GF-D8 (cell line): ENCODE data around the gene ADAMTS2.
"Not testable (repeated sequence)": the region's sequence is repeated elsewhere in the genome, so short reads cannot be mapped to it uniquely, and the experiment has no call there.

Source experiments
- DNase-seq: peaks from one replicate; lab custom pipeline; 2025; lab: John Stamatoyannopoulos, UW

Gene ADAMTS2

DNA sequence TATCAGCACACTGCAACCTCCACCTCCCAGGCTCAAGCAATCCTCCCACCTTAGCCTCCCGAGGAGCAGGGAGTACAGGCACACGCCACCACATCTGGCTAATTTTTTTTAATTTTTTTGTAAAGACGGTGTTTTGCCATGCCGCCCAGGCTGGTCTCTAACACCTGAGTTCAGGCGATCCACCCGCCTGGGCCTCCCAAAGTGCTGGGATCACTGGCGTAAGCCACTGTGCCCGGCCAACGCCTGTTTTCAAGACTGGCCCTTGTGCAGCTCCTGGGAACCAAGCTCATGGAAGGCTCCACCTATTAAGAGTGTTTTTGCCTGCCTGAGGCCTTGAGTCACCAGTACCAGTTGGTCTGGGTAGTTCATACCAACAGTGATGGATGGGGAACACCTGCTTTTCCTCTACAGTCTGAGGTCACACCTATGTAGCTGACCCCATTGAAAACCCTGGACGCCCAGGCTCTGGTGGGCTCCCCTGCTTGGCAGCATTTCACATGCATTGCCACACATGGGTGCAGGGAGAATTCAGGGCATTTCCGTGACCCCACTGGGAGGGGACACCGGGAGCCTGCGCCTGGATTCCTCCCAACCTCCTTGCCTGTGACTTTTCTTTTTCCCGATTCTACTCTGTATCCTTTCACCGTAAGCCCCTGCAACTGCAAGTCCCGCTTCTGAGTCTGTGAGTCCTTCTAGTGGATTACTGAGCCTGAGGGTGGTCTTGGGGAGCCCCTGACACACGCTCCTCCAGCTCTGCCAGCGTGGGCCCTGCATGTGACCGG is 221.6 kb downstream of the ADAMTS2 start:
- DNase-seq, result no peak

GRCh38 chr5:179123109-179123426 is 222.2 kb downstream of the ADAMTS2 start:
- DNase-seq, result no peak

DNA sequence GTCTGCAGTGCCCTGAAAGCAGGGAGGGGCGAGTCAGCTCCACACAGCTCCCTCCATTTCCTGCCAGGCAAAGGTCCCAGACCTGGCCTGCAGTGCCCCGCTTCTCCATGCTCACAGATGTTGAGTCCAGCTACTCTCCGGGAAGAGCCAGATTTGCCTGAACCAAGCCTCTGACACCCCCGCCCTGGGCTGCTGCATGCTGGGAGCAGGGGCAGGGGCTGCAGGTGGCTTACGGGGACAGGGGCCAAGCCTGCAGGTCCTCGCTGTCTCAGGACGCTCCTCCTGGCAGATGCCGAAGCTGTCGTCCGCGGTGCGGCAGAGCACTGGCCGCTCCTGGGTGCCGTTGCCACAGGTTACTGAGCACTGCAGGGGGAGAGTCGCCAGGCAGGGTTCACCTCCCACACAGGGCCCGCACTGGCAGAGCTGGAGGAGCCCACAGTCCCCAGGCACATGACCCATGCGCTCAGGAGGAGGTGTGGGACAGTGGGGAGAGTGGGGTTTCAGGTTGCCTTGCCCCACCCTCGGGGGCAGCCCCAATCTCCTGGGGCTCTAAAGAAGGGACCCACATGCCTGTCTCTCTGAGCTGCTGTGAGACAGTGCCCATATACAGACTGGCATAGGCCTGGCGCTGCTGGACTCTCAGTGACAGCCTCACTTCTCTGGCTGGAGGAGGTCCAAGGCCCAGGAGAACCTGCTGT is 222.7 kb downstream of the ADAMTS2 start:
- no peak for DNase-seq

DNA sequence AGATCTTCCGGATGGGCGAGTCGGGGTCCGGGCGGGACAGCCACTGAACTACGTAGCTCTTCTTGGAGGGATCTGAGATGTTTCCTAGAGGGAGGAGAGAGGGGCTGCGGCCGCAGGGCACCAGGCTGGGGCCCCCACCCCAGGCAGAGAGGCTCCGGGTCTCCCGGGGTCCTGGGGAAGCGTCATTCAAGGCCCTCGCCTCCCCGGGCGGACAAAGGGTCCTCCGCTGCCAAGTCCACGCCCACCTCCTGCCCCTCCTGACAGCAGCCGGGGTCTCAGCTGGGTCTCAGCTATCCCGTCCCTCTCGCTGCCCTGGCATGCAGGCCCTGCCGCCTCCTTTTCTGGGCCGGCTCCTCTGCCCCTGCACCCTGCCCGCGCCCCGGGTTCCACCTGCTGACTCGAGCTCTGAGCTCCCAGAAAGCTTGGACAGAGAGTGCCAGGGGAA is 223.6 kb downstream of the ADAMTS2 start:
- DNase-seq, result no peak

DNA sequence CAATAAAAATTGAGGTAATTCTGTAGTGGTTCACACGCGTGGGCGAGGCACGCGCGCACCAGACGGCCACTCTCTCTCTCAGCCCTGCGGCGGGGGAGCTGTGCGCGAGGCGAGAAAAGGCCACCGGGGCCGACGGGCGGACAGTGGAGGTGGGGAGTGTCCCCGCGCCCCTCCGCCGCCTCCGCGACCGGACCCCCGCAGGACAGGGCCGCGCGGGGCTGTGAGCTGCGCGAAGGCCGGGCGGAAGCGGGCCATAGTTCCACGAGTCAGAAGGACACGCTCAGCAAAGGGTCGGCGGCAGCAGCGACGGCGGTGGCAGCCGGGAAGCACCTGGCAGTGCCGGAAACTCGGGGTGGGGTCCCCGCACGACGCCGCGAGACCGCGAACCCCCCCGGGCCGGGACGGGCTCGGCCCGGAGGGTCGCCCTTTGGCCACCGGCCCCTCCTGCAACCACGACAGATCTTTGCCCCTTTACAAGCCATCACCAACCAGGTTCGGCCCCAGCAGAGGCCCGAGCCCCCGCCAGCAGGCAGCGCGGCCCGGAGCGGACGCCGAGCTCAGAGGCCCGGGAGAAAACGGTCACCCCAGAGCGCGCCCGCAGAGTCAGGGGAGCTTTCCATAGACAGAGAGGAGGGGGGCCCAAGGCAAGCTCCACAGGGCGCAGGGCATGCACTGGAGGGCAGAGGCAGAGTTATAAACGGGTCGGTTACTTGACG is 224.2 kb downstream of the ADAMTS2 start:
- DNase-seq, result no peak

DNA sequence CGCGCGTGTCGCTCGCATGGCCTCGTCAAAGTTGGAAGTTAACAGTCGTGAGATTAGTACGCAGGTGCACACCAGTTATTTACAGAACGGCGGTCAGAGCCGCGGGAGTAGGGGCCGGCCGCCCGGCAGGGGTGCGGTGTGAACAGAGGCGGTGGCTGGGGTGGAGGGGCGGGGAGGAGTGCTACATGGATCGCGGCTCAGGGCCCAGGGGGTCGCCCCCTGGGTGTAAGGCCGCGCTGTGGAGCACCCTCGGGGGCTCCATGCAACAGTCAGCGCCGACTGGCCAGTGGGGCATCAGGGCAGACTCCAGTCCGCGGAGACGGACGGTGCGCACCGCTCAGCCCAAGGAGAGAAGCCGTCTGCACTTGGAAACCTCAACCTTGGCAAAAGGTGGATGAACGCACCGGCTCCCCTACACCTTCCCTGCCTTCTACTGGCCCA is 224.8 kb downstream of the ADAMTS2 start:
- DNase-seq, result no peak

- no peak for DNase-seq
Observed at GRCh38 chr5:179119415-179120170, 225.7 kb downstream of the ADAMTS2 start.

- no peak for DNase-seq
Observed at GRCh38 chr5:179118756-179119414, 226.4 kb downstream of the ADAMTS2 start.

DNA sequence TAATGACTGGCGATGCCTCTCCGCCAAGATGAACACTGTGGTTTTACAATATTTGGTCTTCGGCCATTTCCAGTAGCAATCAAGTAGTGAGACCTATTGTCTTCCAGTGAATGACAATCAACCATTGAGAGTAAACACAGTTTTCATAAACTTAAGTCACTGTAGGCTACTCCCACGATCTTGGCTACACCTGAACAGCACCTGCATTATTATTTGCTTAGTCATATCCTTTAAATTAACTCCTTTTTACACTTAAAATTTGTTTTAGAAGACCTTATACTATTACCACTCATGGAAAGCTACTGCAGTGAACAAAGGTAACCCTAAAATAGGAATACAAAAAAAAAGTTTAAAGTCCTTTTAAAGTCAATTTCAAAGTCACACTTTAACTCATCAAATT is 226.9 kb downstream of the ADAMTS2 start:
- no peak for DNase-seq

GRCh38 chr5:179115845-179116524 is 229.3 kb downstream of the ADAMTS2 start:
- no peak for DNase-seq

DNA sequence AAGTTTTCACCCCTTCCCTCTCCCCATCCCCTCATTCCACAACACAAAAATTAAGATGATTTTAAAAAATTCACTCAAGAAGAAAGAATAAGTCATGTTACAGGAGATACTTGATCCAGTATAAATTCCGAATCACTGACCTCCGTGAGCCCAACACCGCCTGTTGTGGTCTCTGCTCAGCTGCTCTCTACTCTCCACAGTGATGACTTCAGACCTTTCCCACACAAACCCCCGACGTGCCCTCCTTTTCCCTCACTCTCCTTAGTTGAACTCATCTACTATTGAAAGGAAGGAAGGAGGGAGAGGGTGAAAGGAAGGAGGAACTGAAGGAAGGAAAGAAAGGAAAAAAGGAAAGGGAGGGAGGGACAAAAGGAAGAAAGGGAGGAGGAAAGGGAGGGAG is 230.0 kb downstream of the ADAMTS2 start:
- no peak for DNase-seq

DNA sequence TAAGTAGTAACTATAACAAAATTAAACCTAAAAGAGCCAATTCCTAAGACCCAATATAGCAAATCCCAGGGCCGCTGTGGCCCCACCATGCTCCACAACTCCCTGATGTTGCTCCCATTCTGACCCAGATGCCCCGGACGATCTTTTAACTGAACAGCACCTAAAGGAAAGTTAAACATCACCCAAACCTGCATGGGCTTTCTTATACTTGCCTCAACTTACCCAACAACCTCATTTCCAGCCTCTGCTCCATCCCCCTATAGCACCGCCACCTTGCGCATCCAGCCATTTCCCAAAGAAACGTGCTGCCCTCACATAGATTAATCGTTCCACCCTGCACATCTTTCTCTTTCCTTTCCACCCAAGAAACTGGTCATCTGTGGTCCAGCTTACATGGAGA is 230.5 kb downstream of the ADAMTS2 start:
- DNase-seq, result no peak

- no peak for DNase-seq
Observed at GRCh38 chr5:179113945-179114641, 231.2 kb downstream of the ADAMTS2 start.

- no peak for DNase-seq
Observed at GRCh38 chr5:179113143-179113530, 232.1 kb downstream of the ADAMTS2 start.

- no peak for DNase-seq
Observed at GRCh38 chr5:179112469-179113142, 232.7 kb downstream of the ADAMTS2 start.

GRCh38 chr5:179111267-179112207 is 233.7 kb downstream of the ADAMTS2 start:
- no peak for DNase-seq

DNA sequence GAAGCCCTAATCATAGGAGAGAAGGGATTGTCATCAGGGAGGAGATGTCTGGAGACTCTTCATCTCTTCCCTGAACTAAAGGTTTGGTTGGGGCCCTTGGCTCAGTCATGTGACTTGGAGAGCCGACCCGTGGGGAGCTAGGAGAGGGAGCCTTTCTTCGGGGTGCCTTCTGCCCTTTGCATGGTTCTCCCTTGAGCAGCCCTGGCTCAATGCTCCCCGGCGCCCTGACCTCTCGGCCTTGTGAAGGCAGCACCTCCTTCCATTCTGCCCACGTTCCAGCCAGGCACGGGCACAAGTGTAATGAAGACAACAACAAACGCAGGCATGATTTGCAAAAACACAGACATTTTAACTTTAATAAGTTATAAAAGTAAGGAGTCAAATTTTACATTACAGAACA is 234.7 kb downstream of the ADAMTS2 start:
- DNase-seq, result no peak

GRCh38 chr5:179101282-179101681 is 244.0 kb downstream of the ADAMTS2 start:
- not testable (repeated sequence) for DNase-seq

- no peak for DNase-seq
Observed at GRCh38 chr5:179089502-179089901, 255.8 kb downstream of the ADAMTS2 start.
